Fibroblast of lung (primary cell): ENCODE measurements around the gene PLEKHG7. TPM values are rescaled to one million over a fixed set of nuclear protein-coding genes. Genes with fewer than 3 reads are reported as not detected.

Source experiments
- DNase-seq, 2 donors: peaks; one replicate each; pipeline versions ENCODE4 v3.0.0 to v3.0.0-alpha.2; 2010; ENCODE audit warnings: low read depth in 2 of 2
- H2AFZ ChIP-seq: 2 replicates; pipeline ENCODE4 v1.5.1; 2012; ENCODE audit warnings: low read length, control low read depth, inconsistent platforms
- H3K27ac ChIP-seq: 2 replicates; pipeline ENCODE4 v1.5.1; 2011; ENCODE audit warnings: low read length, control low read depth; ENCODE audit not compliant: insufficient read depth
- H3K27me3 ChIP-seq: 2 replicates; pipeline ENCODE4 v1.5.1; 2011; ENCODE audit warnings: mild to moderate bottlenecking, low read length; ENCODE audit not compliant: control insufficient read depth, insufficient read depth
- H3K36me3 ChIP-seq: 2 replicates; pipeline ENCODE4 v1.5.1; 2011; ENCODE audit warnings: low read length; ENCODE audit not compliant: control insufficient read depth, insufficient read depth
- H3K4me1 ChIP-seq: 2 replicates; pipeline ENCODE4 v1.5.1; 2011; ENCODE audit warnings: low read length; ENCODE audit not compliant: control insufficient read depth, insufficient read depth; ENCODE audit errors: extremely low read depth
- H3K4me2 ChIP-seq: 2 replicates; pipeline ENCODE4 v1.5.1; 2011; ENCODE audit warnings: low read length, control low read depth; ENCODE audit not compliant: insufficient read depth; ENCODE audit errors: extremely low read depth
- H3K4me3 ChIP-seq, 4 experiments: fragments of 200-600 bp in 1 of 4; sonication (generic) in 1 of 4; replicated peaks in 1 of 4; 2 replicates each; pipeline ENCODE4 v1.5.1; 2011 to 2016; ENCODE audit warnings: low read length in 4 of 4, low read depth in 3 of 4, mild to moderate bottlenecking in 3 of 4, control low read depth in 2 of 4, inconsistent platforms in 1 of 4, mixed read lengths in 1 of 4; ENCODE audit not compliant: insufficient read depth in 1 of 4; ENCODE audit errors: control extremely low read depth in 1 of 4
- H3K79me2 ChIP-seq: 2 replicates; pipeline ENCODE4 v1.5.1; 2012; ENCODE audit warnings: mild to moderate bottlenecking, low read length, inconsistent platforms; ENCODE audit not compliant: control insufficient read depth, insufficient read depth
- H3K9ac ChIP-seq: 2 replicates; pipeline ENCODE4 v1.5.1; 2011; ENCODE audit warnings: mild to moderate bottlenecking, low read length, control low read depth; ENCODE audit not compliant: insufficient read depth
- H3K9me3 ChIP-seq: 2 replicates; pipeline ENCODE4 v1.5.1; 2012; ENCODE audit warnings: low read depth, low read length; ENCODE audit not compliant: control insufficient read depth, insufficient read depth
- H4K20me1 ChIP-seq: 2 replicates; pipeline ENCODE4 v1.5.1; 2011; ENCODE audit warnings: low read length; ENCODE audit not compliant: control insufficient read depth, insufficient read depth; ENCODE audit errors: extremely low read depth
- EZH2 ChIP-seq: IDR thresholded peaks from 2 replicates; pipeline ENCODE4 v1.5.1; 2012; ENCODE audit warnings: low read length, control low read depth, mild to moderate bottlenecking; ENCODE audit errors: missing control alignments
- polyA plus RNA-seq, 2 donors: library from polyadenylated mRNA; depleted of rRNA in 1 of 2; stranded (reverse) in 1 of 2; unstranded in 1 of 2; fragments of >200 nt; gene quantifications; 2 replicates each; pipeline ENCODE4 v1.2.1, GENCODE V29; 2011 to 2012; ENCODE audit warnings: missing spikeins in 1 of 2
- total RNA-seq: library from RNA; depleted of rRNA; stranded (reverse); fragments of >200 nt; gene quantifications from 2 replicates; pipeline ENCODE4 v1.2.1, GENCODE V29; 2014
- TF ChIP-seq, protein P1 (sequence below), 2 donors: IDR thresholded peaks in 1 of 2; conservative IDR thresholded peaks in 1 of 2; 1 replicate in 1 of 2; 2 replicates in 1 of 2; pipeline ENCODE4 v1.5.1; 2011 to 2012; ENCODE audit warnings: low read length in 2 of 2, control low read depth in 1 of 2, inconsistent platforms in 1 of 2, low read depth in 1 of 2, mild to moderate bottlenecking in 1 of 2

The PLEKHG7 gene
- total and polyA plus RNA-seq, 2 donors (not counting 1 experiment from before 2014, with no cell fraction given), result not detected

DNA sequence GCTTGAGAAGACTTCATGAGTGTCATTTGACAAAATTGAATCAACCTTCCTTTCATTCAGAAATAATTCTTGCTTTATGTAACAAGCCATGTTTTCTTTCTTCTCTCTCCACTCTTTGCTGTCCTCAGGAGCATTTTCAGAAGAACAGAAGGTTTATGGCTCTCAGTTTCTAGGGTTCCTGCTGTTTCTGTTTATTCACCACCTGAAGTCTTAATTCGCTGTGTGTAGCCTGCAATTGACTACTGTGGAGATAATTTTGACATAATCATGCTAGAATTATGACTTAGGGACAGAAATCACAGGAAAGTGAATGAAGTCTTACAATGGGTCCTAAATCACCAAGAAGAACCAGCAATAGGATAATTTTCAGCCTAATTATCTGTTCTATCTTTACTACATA, 7.2 kb upstream of the PLEKHG7 start:
- no peaks in the 10 kb centered on the region for H3K36me3 ChIP-seq
- no peaks in the 10 kb centered on the region for H3K27me3 ChIP-seq
- H3K4me3 ChIP-seq, result no peak overlapping the region
- no peaks in the 10 kb centered on the region for H4K20me1 ChIP-seq
- H2AFZ ChIP-seq, result no peak overlapping the region
- no peak overlapping the region for H3K4me2 ChIP-seq
- no peak overlapping the region for H3K27ac ChIP-seq
- no peaks in the 10 kb centered on the region for H3K9me3 ChIP-seq
- TF ChIP-seq EZH2, result no peak
- TF ChIP-seq, protein P1, sequence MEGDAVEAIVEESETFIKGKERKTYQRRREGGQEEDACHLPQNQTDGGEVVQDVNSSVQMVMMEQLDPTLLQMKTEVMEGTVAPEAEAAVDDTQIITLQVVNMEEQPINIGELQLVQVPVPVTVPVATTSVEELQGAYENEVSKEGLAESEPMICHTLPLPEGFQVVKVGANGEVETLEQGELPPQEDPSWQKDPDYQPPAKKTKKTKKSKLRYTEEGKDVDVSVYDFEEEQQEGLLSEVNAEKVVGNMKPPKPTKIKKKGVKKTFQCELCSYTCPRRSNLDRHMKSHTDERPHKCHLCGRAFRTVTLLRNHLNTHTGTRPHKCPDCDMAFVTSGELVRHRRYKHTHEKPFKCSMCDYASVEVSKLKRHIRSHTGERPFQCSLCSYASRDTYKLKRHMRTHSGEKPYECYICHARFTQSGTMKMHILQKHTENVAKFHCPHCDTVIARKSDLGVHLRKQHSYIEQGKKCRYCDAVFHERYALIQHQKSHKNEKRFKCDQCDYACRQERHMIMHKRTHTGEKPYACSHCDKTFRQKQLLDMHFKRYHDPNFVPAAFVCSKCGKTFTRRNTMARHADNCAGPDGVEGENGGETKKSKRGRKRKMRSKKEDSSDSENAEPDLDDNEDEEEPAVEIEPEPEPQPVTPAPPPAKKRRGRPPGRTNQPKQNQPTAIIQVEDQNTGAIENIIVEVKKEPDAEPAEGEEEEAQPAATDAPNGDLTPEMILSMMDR (conservative IDR thresholded peaks at IDR 0.05 in 1 of 2, IDR thresholded peaks at IDR 0.05 in 1 of 2; ENCODE audit: low read depth in 1 of 2, low read length in 2 of 2), result no peak
- no peak overlapping the region for H3K9ac ChIP-seq
- no peak for DNase-seq
- no peaks in the 10 kb centered on the region for H3K4me1 ChIP-seq
- H3K79me2 ChIP-seq, result no peaks in the 10 kb centered on the region

DNA sequence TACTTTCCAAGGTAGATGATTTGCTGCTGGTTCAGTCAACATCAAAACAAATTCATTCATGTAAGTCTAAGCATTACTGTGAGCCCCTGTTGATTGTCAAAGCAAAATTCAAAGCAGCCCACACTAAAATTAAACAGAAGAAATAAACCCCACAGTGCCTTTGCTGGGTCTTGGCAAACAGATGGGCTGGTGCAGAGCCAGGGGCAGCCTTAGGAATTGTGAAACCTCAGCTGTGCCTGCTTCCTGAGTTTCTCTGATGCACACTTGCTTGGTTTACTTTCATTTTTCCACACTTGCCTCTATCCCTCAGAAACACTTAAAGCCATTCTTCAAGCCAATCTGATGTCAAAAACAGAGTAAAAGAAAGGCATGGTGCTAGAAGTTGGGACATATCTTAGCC, 6.6 kb upstream of the PLEKHG7 start:
- no peaks in the 10 kb centered on the region for H3K36me3 ChIP-seq
- H3K9me3 ChIP-seq, result no peaks in the 10 kb centered on the region
- H3K4me2 ChIP-seq, result peak overlapping the region; percentile 7
- peak; percentile 29 to 84 for DNase-seq
- no peak for TF ChIP-seq EZH2
- TF ChIP-seq, protein P1 (conservative IDR thresholded peaks at IDR 0.05 in 1 of 2, IDR thresholded peaks at IDR 0.05 in 1 of 2; ENCODE audit: low read depth in 1 of 2, low read length in 2 of 2), result no peak
- no peaks in the 10 kb centered on the region for H4K20me1 ChIP-seq
- no peaks in the 10 kb centered on the region for H3K27me3 ChIP-seq
- no peak overlapping the region for H2AFZ ChIP-seq
- no peak overlapping the region for H3K27ac ChIP-seq
- H3K9ac ChIP-seq, result no peak overlapping the region
- no peaks in the 10 kb centered on the region for H3K79me2 ChIP-seq
- H3K4me1 ChIP-seq, result no peaks in the 10 kb centered on the region
- H3K4me3 ChIP-seq, result no peak overlapping the region

DNA sequence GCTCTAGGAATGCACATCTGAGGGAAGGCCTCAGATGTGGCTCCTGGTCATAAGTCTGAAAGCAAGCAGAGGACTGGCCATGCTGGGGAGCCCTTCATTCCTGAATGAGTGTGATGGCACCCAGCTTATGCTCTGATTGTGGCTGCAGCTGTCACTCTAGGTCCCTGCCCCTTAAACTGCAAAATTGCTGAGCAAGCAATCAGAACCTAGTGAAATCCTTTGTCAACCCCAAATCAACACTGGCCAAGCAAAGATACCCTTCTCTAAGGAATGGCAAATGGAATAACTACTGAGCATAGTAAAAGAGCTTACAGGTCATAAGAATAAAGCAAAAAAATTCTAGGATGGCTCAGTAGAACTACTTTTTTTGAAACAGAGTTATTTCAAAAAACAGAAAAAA, 4.3 kb upstream of the PLEKHG7 start:
- Histone ChIP-seq H3K27me3 (peaks cover 4% of the 10 kb centered on the region), H3K79me2 (no peaks in the 10 kb centered on the region), H3K9ac (no peak overlapping the region), H3K9me3 (no peaks in the 10 kb centered on the region), H3K4me2 (no peak overlapping the region), H2AFZ (no peak overlapping the region), H3K27ac (no peak overlapping the region), H4K20me1 (no peaks in the 10 kb centered on the region), H3K4me1 (no peaks in the 10 kb centered on the region), H3K36me3 (no peaks in the 10 kb centered on the region), H3K4me3 (no peak overlapping the region)
- no peak for DNase-seq
- no peak for TF ChIP-seq EZH2
- TF ChIP-seq, protein P1 (conservative IDR thresholded peaks at IDR 0.05 in 1 of 2, IDR thresholded peaks at IDR 0.05 in 1 of 2; ENCODE audit: low read depth in 1 of 2, low read length in 2 of 2), result no peak
